K562 (cell line): ENCODE data around the gene PCSK7. TPM values are rescaled to one million over a fixed set of nuclear protein-coding genes. Genes with fewer than 3 reads are reported as not detected.

Experiments used
- ADNP ChIP-seq: fragments of 200-800 bp; sonication (Bioruptor generic); IDR thresholded peaks from 2 replicates; pipeline ENCODE4 v1.6.1; 2016; ENCODE audit warnings: missing genetic modification characterization, missing compliant biosample characterization
- ERF ChIP-seq: fragments of 450-650 bp; formaldehyde crosslinking; IDR thresholded peaks from 2 replicates; pipeline ENCODE4 v1.4.0; 2020; ENCODE audit warnings: mild to moderate bottlenecking, mixed read lengths
- FOSL1 ChIP-seq: fragments of 200-800 bp; sonication (Bioruptor generic); conservative IDR thresholded peaks from 2 replicates; pipeline ENCODE4 v1.6.1; 2016; ENCODE audit warnings: missing genetic modification characterization, missing compliant biosample characterization
- FUS ChIP-seq: fragments of 200-400 bp; formaldehyde crosslinking; optimal IDR thresholded peaks from 2 replicates; pipeline ENCODE3; 2017; ENCODE audit warnings: low read depth, low read length
- HES1 ChIP-seq: fragments of 450-650 bp; IDR thresholded peaks from 2 replicates; pipeline ENCODE4 v1.6.1; 2016; ENCODE audit warnings: low read depth, mild to moderate bottlenecking, moderate library complexity
- IRF2 ChIP-seq: sonication (generic); formaldehyde crosslinking; IDR thresholded peaks from 2 replicates; pipeline ENCODE4 v1.8.1; 2022; ENCODE audit warnings: mild to moderate bottlenecking, missing genetic modification reagents
- MBD1 ChIP-seq: fragments of 250-450 bp; sonication (Bioruptor Pico); IDR thresholded peaks from 2 replicates; pipeline ENCODE4 v1.8.0; 2022; ENCODE audit warnings: inconsistent platforms
- NCOA1 ChIP-seq: fragments of 450-650 bp; IDR thresholded peaks from 2 replicates; pipeline ENCODE4 v1.6.1; 2016; ENCODE audit warnings: low read depth
- NRF1 ChIP-seq, 2 experiments: fragments of 450-650 bp; IDR thresholded peaks in 1 of 2; conservative IDR thresholded peaks in 1 of 2; 2 replicates each; pipeline ENCODE4 v1.6.1; 2014; ENCODE audit warnings: mild to moderate bottlenecking in 2 of 2
- PHF8 ChIP-seq: fragments of 200-600 bp; sonication (generic); IDR thresholded peaks from 2 replicates; pipeline ENCODE4 v1.6.1; 2012; ENCODE audit warnings: mixed run types, mild to moderate bottlenecking, inconsistent platforms, low read length, moderate library complexity, borderline replicate concordance
- PHTF2 ChIP-seq: fragments of 250-450 bp; sonication (Bioruptor Pico); IDR thresholded peaks from 2 replicates; pipeline ENCODE4 v1.5.0; 2021; ENCODE audit warnings: mild to moderate bottlenecking
- RREB1 ChIP-seq: fragments of 250-450 bp; sonication (Bioruptor Pico); IDR thresholded peaks from 2 replicates; pipeline ENCODE4 v1.4.0; 2020
- SMARCE1 ChIP-seq: fragments of 450-650 bp; IDR thresholded peaks from 2 replicates; pipeline ENCODE4 v1.7.1; 2016; ENCODE audit warnings: mild to moderate bottlenecking
- STAT5A ChIP-seq: IDR thresholded peaks from 2 replicates; pipeline ENCODE4 v1.6.1; 2012; ENCODE audit warnings: low read length, inconsistent platforms, borderline replicate concordance
- TBP ChIP-seq: optimal IDR thresholded peaks from 2 replicates; pipeline ENCODE3; 2011; ENCODE audit warnings: low read depth, low read length, improper control_type of control experiment
- TCF7 ChIP-seq: sonication (generic); IDR thresholded peaks from 2 replicates; pipeline ENCODE4 v1.6.1; 2016; ENCODE audit warnings: antibody characterized with exemption, borderline replicate concordance
- TEAD2 ChIP-seq: fragments of 450-650 bp; IDR thresholded peaks from 2 replicates; pipeline ENCODE4 v1.6.1; 2016; ENCODE audit warnings: missing genetic modification characterization, control low read depth, missing compliant biosample characterization
- TFE3 ChIP-seq: fragments of 450-650 bp; formaldehyde crosslinking; IDR thresholded peaks from 2 replicates; pipeline ENCODE4 v1.4.0; 2020; ENCODE audit warnings: mild to moderate bottlenecking, mixed read lengths
- ZKSCAN8 ChIP-seq: fragments of 200-800 bp; sonication (Bioruptor generic); IDR thresholded peaks from 2 replicates; pipeline ENCODE4 v1.6.1; 2016; ENCODE audit warnings: missing genetic modification characterization, missing compliant biosample characterization
- polyA plus RNA-seq, 8 experiments: library from polyadenylated mRNA; depleted of rRNA in 4 of 8; stranded (reverse) in 5 of 8; unstranded in 3 of 8; fragments of >200 nt; fragmentation: Nextera tagmentation in 2 of 8; fragmentation: Illumina TruSeq in 1 of 8; extraction: Ambion mirVana in 2 of 8; extraction: Trizol in 1 of 8; gene quantifications; 2 replicates each; pipeline versions ENCODE4 v1.2.1 to v1.2.3, GENCODE V29; 2011 to 2014; ENCODE audit warnings: inconsistent platforms in 1 of 8, missing spikeins in 1 of 8
- total RNA-seq, 7 experiments: library from RNA; depleted of rRNA in 6 of 7; stranded (reverse); fragments of >200 nt in 6 of 7; fragmentation: Illumina TruSeq in 2 of 7; extraction: Trizol in 2 of 7; gene quantifications; 2 replicates each; pipeline versions ENCODE4 v1.2.1 to v1.2.3, GENCODE V29; 2011 to 2021; ENCODE audit warnings: low replicate concordance in 1 of 7

Gene PCSK7
- total and polyA plus RNA-seq, 9 of the 15 experiments (the other 6 are each of a cell fraction or from before 2014, with no cell fraction given): 3.1 to 29.2 (median 15.6) TPM

- no peak for TF ChIP-seq FUS
- TF ChIP-seq STAT5A: peak; percentile 63
- TF ChIP-seq TEAD2 (tag): no peak
- TF ChIP-seq RREB1 (CRISPR knock-in tag): no peak
- TF ChIP-seq PHTF2 (CRISPR knock-in tag): no peak
- TF ChIP-seq IRF2 (CRISPR knock-in tag): no peak
- peak; percentile 55; the same call in 1 of the 2 replicates for TF ChIP-seq SMARCE1
- 0 out of 2 replicates have a peak, but pooled peaks have one; percentile 49 for TF ChIP-seq TCF7
- no peak for TF ChIP-seq ERF
- peak; percentile 38; the same call in 1 of the 2 replicates for TF ChIP-seq NCOA1
- no peak for TF ChIP-seq MBD1 (CRISPR knock-in tag)
- peak; percentile 61; the same call in 1 of the 2 replicates for TF ChIP-seq HES1
- no peak for TF ChIP-seq ADNP (tag)
- no peak for TF ChIP-seq PHF8
- TF ChIP-seq NRF1 (conservative IDR thresholded peaks at IDR 0.05 in 1 of 2, IDR thresholded peaks at IDR 0.05 in 1 of 2): 0 out of 4 replicates have a peak, but pooled peaks of 1 of the 2 experiments have one; percentile 11
- peak; percentile 9 for TF ChIP-seq TBP
- peak; percentile 84 for TF ChIP-seq FOSL1 (tag)
- TF ChIP-seq TFE3 (CRISPR knock-in tag): peak; percentile 11; the same call in 1 of the 2 replicates
- 0 out of 2 replicates have a peak, but pooled peaks have one; percentile 53 for TF ChIP-seq ZKSCAN8 (CRISPR knock-in tag)
Observed at GRCh38 chr11:117172724-117173421, 59.0 kb downstream of the PCSK7 start (continued).
